ENCODE measurements around the gene ITM2A. TPM values are rescaled to one million over a fixed set of nuclear protein-coding genes. Genes with fewer than 3 reads are reported as not detected.

Gene ITM2A
- total and polyA plus RNA-seq, 2 of the 4 experiments (the other 2 are of a cell fraction) = not detected

GRCh38 chrX:79371101-79371500 lies 4.0 kb upstream of the ITM2A start:
- no peak overlapping the region for H2AK5ac ChIP-seq (ENCODE audit: low read depth, low read length)
- H3K18ac ChIP-seq (ENCODE audit: low read depth, low read length) = no peak overlapping the region
- no peak overlapping the region for H2BK15ac ChIP-seq (ENCODE audit: low read depth, low read length)
- no peaks in the 10 kb centered on the region for H3K9me1 ChIP-seq (ENCODE audit: insufficient read depth, low read length)
- no peaks in the 10 kb centered on the region for H3K27me3 ChIP-seq (ENCODE audit: control insufficient read depth, insufficient read depth, low read length)
- no peaks in the 10 kb centered on the region for H3K36me3 ChIP-seq (ENCODE audit: control insufficient read depth, insufficient read depth, low read length)
- H4K91ac ChIP-seq (ENCODE audit: insufficient read depth, low read depth, low read length) = no peak overlapping the region
- BruUV-seq (replicated peaks) = no TSS peak
- no peak overlapping the region for H2BK120ac ChIP-seq (ENCODE audit: low read depth, low read length)
- no peaks in the 10 kb centered on the region for H3K4me1 ChIP-seq (ENCODE audit: control insufficient read depth, insufficient read depth, low read length)
- no peak overlapping the region for H3K4me3 ChIP-seq (ENCODE audit: insufficient read depth, low read depth, low read length)
- H4K8ac ChIP-seq (ENCODE audit: low read depth in 2 of 2, low read length in 2 of 2) = no peak overlapping the region
- no peak overlapping the region for H2AK9ac ChIP-seq (replicated peaks; ENCODE audit: low read depth, low read length, poor library complexity)
- no peak overlapping the region for H2BK20ac ChIP-seq (ENCODE audit: low read depth, low read length)
- WGBS, 2 experiments (ENCODE audit: extremely low coverage in 2 of 2, insufficient read length in 1 of 2) = 0% methylated on average over 1 of the region's 2 CpGs; no CpG with 5 or more reads in 1 of the 2 experiments
- no peak overlapping the region for H2AFZ ChIP-seq (replicated peaks; ENCODE audit: low read length, poor library complexity)
- ChIA-PET CTCF (no interaction called here), POLR2A (ENCODE audit: unreplicated experiment) (no interaction called here)
- no peaks in the 10 kb centered on the region for H4K20me1 ChIP-seq (ENCODE audit: insufficient read depth, low read length)
- intact Hi-C loops (cut with micrococcal nuclease) = no loop called here
- no peak overlapping the region for H2BK5ac ChIP-seq (ENCODE audit: low read depth, low read length, poor library complexity, severe bottlenecking)
- no peak overlapping the region for H3K14ac ChIP-seq (replicated peaks; ENCODE audit: low read depth, low read length)
- H3K9ac ChIP-seq (ENCODE audit: low read depth, low read length) = no peak overlapping the region
- no peaks in the 10 kb centered on the region for H3K79me1 ChIP-seq (ENCODE audit: low read depth in 1 of 2, low read length in 2 of 2)
- no peaks in the 10 kb centered on the region for H3K9me3 ChIP-seq (ENCODE audit: control insufficient read depth, insufficient read depth, low read length)
- H3K4me2 ChIP-seq (ENCODE audit: low read depth, low read length) = no peak overlapping the region
- DNase-seq (no peak), ATAC-seq (ENCODE audit: low read depth) (no peak)
- H3K56ac ChIP-seq (ENCODE audit: extremely low read depth, insufficient read depth, low read length) = no peak overlapping the region
- no peak overlapping the region for H4K5ac ChIP-seq (ENCODE audit: low read depth, low read length)
- in situ Hi-C loops (cut with MboI; ENCODE audit: low sequenced_read_pairs) = no loop called here
- H3K27ac ChIP-seq (ENCODE audit: insufficient read depth, low read length) = no peak overlapping the region
- H3K23ac ChIP-seq (ENCODE audit: low read depth, low read length) = no peak overlapping the region
- no peak overlapping the region for H3K4ac ChIP-seq (ENCODE audit: low read depth, low read length)
- TF ChIP-seq CEBPB (IDR thresholded peaks at IDR 0.05; ENCODE audit: low read depth, low read length) (no peak), CHD1 (IDR thresholded peaks at IDR 0.05; ENCODE audit: low read depth, low read length) (no peak), RCOR1 (IDR thresholded peaks at IDR 0.05; ENCODE audit: insufficient replicate concordance, low read length) (no peak), MAFK (IDR thresholded peaks at IDR 0.05; ENCODE audit: low read depth, low read length) (no peak), FOS (IDR thresholded peaks at IDR 0.05; ENCODE audit: low read depth, low read length) (no peak), SMC3 (IDR thresholded peaks at IDR 0.05; ENCODE audit: low read depth, low read length) (no peak), MAZ (IDR thresholded peaks at IDR 0.05; ENCODE audit: borderline replicate concordance, low read depth, low read length) (no peak), NFE2L2 (IDR thresholded peaks at IDR 0.05; ENCODE audit: low read depth, low read length) (no peak)
- TF ChIP-seq, protein P1, sequence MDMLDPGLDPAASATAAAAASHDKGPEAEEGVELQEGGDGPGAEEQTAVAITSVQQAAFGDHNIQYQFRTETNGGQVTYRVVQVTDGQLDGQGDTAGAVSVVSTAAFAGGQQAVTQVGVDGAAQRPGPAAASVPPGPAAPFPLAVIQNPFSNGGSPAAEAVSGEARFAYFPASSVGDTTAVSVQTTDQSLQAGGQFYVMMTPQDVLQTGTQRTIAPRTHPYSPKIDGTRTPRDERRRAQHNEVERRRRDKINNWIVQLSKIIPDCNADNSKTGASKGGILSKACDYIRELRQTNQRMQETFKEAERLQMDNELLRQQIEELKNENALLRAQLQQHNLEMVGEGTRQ (IDR thresholded peaks at IDR 0.05; ENCODE audit: low read depth, low read length) = no peak
- TF ChIP-seq, protein P2, sequence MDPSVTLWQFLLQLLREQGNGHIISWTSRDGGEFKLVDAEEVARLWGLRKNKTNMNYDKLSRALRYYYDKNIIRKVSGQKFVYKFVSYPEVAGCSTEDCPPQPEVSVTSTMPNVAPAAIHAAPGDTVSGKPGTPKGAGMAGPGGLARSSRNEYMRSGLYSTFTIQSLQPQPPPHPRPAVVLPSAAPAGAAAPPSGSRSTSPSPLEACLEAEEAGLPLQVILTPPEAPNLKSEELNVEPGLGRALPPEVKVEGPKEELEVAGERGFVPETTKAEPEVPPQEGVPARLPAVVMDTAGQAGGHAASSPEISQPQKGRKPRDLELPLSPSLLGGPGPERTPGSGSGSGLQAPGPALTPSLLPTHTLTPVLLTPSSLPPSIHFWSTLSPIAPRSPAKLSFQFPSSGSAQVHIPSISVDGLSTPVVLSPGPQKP (IDR thresholded peaks at IDR 0.05; ENCODE audit: borderline replicate concordance, low read depth, low read length) = no peak
- dilution Hi-C loops (cut with HindIII; ENCODE audit: low sequenced_read_pairs, unreplicated experiment) = no loop called here

Measured in IMR-90 (cell line).